Lung (tissue), 12 donors: Measurements from ENCODE around the gene IL34. TPM values are rescaled to one million over a fixed set of nuclear protein-coding genes. Genes with fewer than 3 reads are reported as not detected.
"Not testable (repeated sequence)": the region's sequence is repeated elsewhere in the genome, so short reads cannot be mapped to it uniquely, and the experiment has no call there.

Experiments used
- ATAC-seq: fragments of 200-7000 bp; cut with Tn5 transposase; one replicate; pipeline ENCODE4 v1.9.1; 2020; ENCODE audit warnings: moderate number of reproducible peaks; ENCODE audit not compliant: insufficient read depth, low FRiP score
- DNase-seq, 3 donors: peaks; one replicate each; pipeline ENCODE4 v3.0.0-alpha.2; 2013 to 2017
- H3K27ac ChIP-seq, 2 donors: one replicate each; pipeline ENCODE4 v1.5.1; 2013; ENCODE audit warnings: mild to moderate bottlenecking in 2 of 2, moderate library complexity in 2 of 2, control low read depth in 1 of 2, inconsistent platforms in 1 of 2, low read depth in 1 of 2, low read length in 1 of 2
- H3K27me3 ChIP-seq, 3 donors: one replicate each; pipeline ENCODE4 v1.5.1; 2013; ENCODE audit warnings: low read length in 2 of 3; ENCODE audit not compliant: control insufficient read depth in 3 of 3, insufficient read depth in 3 of 3
- H3K36me3 ChIP-seq, 4 donors: one replicate each; pipeline ENCODE4 v1.5.1; 2013; ENCODE audit warnings: low read length in 4 of 4, mild to moderate bottlenecking in 1 of 4, moderate library complexity in 1 of 4; ENCODE audit not compliant: control insufficient read depth in 4 of 4, insufficient read depth in 4 of 4
- H3K4me1 ChIP-seq, 5 donors: one replicate each; pipeline ENCODE4 v1.5.1; 2013; ENCODE audit warnings: low read length in 5 of 5, mild to moderate bottlenecking in 2 of 5, moderate library complexity in 1 of 5; ENCODE audit not compliant: control insufficient read depth in 5 of 5, insufficient read depth in 5 of 5
- H3K4me3 ChIP-seq: one replicate; pipeline ENCODE4 v1.5.1; 2013; ENCODE audit warnings: mild to moderate bottlenecking, control low read depth, moderate library complexity
- H3K9ac ChIP-seq, 2 donors: one replicate each; pipeline ENCODE4 v1.5.1; 2013; ENCODE audit warnings: low read length in 2 of 2, control low read depth in 1 of 2; ENCODE audit not compliant: insufficient read depth in 1 of 2
- H3K9me3 ChIP-seq, 4 donors: one replicate each; pipeline ENCODE4 v1.5.1; 2013; ENCODE audit warnings: low read length in 3 of 4, mild to moderate bottlenecking in 1 of 4, moderate library complexity in 1 of 4; ENCODE audit not compliant: control insufficient read depth in 4 of 4, insufficient read depth in 3 of 4
- CTCF ChIP-seq: IDR thresholded peaks from 2 replicates; pipeline ENCODE4 v1.5.1; 2012; ENCODE audit warnings: mild to moderate bottlenecking; ENCODE audit errors: control extremely low read depth, extremely low read depth
- WGBS, 2 donors: extraction: QIAGEN DNeasy Blood & Tissue Kit; methylation state at CpG; one replicate each; pipeline ENCODE4 v1.1.7; 2013; 5-methylcytosine and 5-hydroxymethylcytosine counted together
- polyA plus RNA-seq, 2 donors: library from polyadenylated mRNA; stranded (reverse); fragments of 200-250 nt; gene quantifications; one replicate each; pipeline ENCODE4 v1.2.1, GENCODE V29; 2013
- total RNA-seq, 2 donors: library from RNA; depleted of rRNA in 1 of 2; stranded (reverse); fragments of >200 nt in 1 of 2; gene quantifications; one replicate each; pipeline ENCODE4 v1.2.1, GENCODE V29; 2014 to 2021
- donor health status: control.
- donor health status: control.
- donor health status: Bipolar disorder and iron deficiency.
- donor health status: healthy.
- donor health status: DM: yes; HTN: yes; CAD: no.

Gene IL34
- total and polyA plus RNA-seq, 4 donors = 1.5 to 13.0 (median 7.1) TPM

GRCh38 chr16:70670175-70670574 lies 23.8 kb downstream of the IL34 start:
- no peak overlapping the region for H3K27ac ChIP-seq
- no peak for ATAC-seq
- DNase-seq = no peak
- no peak for TF ChIP-seq CTCF
- no peak overlapping the region for H3K9ac ChIP-seq
- H3K4me3 ChIP-seq = no peak overlapping the region
- no peaks in the 10 kb centered on the region for H3K4me1 ChIP-seq
- H3K9me3 ChIP-seq = no peaks in the 10 kb centered on the region
- WGBS, 2 donors = 91 to 92% methylated on average over 2 of the region's 2 CpGs
- H3K27me3 ChIP-seq = peaks cover 0 to 2% (median 0%) of the 10 kb centered on the region in 3 donors
- H3K36me3 ChIP-seq = peaks cover 10 to 58% (median 47%) of the 10 kb centered on the region in 4 donors

GRCh38 chr16:70670938-70671337 lies 24.6 kb downstream of the IL34 start:
- peaks cover 13 to 53% (median 45%) of the 10 kb centered on the region in 4 donors for H3K36me3 ChIP-seq
- 92 to 93% methylated on average over 4 of the region's 4 CpGs for WGBS, 2 donors
- H3K27ac ChIP-seq, H3K4me3 ChIP-seq, H3K4me1 ChIP-seq, H3K9me3 ChIP-seq, ATAC-seq, DNase-seq, H3K9ac ChIP-seq, H3K27me3 ChIP-seq: not testable (repeated sequence)

GRCh38 chr16:70674221-70675014 lies 28.1 kb downstream of the IL34 start:
- no peak for TF ChIP-seq CTCF
- Histone ChIP-seq H3K27ac (no peak overlapping the region), H3K4me1 (no peaks in the 10 kb centered on the region), H3K27me3 (no peaks in the 10 kb centered on the region), H3K4me3 (no peak overlapping the region), H3K9me3 (no peaks in the 10 kb centered on the region), H3K9ac (no peak overlapping the region), H3K36me3 (peaks cover 11 to 55% (median 45%) of the 10 kb centered on the region in 4 donors)
- ATAC-seq (no peak), DNase-seq (no peak)
- 92 to 94% methylated on average over 18 of the region's 18 CpGs for WGBS, 2 donors

- no peak for DNase-seq
- no peak for TF ChIP-seq CTCF
- Histone ChIP-seq H3K4me3 (no peak overlapping the region), H3K27me3 (no peaks in the 10 kb centered on the region), H3K36me3 (peaks cover 10 to 53% (median 40%) of the 10 kb centered on the region in 4 donors), H3K4me1 (peaks cover 0 to 6% (median 2%) of the 10 kb centered on the region in 5 donors), H3K9ac (no peak overlapping the region), H3K27ac (no peak overlapping the region), H3K9me3 (no peaks in the 10 kb centered on the region)
- no peak for ATAC-seq
- WGBS, 2 donors = 88 to 93% methylated on average over 7 of the region's 7 CpGs
These were observed 29.6 kb downstream of the IL34 start for GRCh38 chr16:70675851-70676513.
